Mesothelial cell of epicardium (in vitro differentiated cells): Measurements from ENCODE around the gene ATRN. TPM values are rescaled to one million over a fixed set of nuclear protein-coding genes. Genes with fewer than 3 reads are reported as not detected.

Source experiments
- DNase-seq, 2 experiments: peaks; one replicate each; pipeline ENCODE4 v3.0.0; 2021; ENCODE audit warnings: low spot score in 2 of 2; ENCODE audit not compliant: unreplicated experiment in 2 of 2
- H3K27ac Mint-ChIP-seq: 2 replicates; pipeline ENCODE4 v1.8.0; 2021; ENCODE audit warnings: mixed read lengths
- H3K27me3 Mint-ChIP-seq: 2 replicates; pipeline ENCODE4 v1.8.0; 2021; ENCODE audit warnings: low read depth, mixed read lengths
- H3K36me3 Mint-ChIP-seq: 2 replicates; pipeline ENCODE4 v1.8.0; 2021; ENCODE audit warnings: mixed read lengths
- H3K4me1 Mint-ChIP-seq: 2 replicates; pipeline ENCODE4 v1.8.0; 2021; ENCODE audit warnings: mixed read lengths
- H3K4me3 Mint-ChIP-seq: 2 replicates; pipeline ENCODE4 v1.8.0; 2021; ENCODE audit warnings: mild to moderate bottlenecking, moderate library complexity, mixed read lengths
- H3K9me3 Mint-ChIP-seq: 2 replicates; pipeline ENCODE4 v1.8.0; 2021; ENCODE audit warnings: mixed read lengths
- CTCF ChIP-seq: fragments of 200-600 bp; sonication (generic); IDR thresholded peaks from one replicate; pipeline ENCODE4 v1.5.0; 2021; ENCODE audit warnings: antibody characterized with exemption; ENCODE audit not compliant: unreplicated experiment
- total RNA-seq: library from RNA; stranded (reverse); gene quantifications from 3 replicates; pipeline ENCODE4 v1.2.1, GENCODE V29; 2021

The ATRN gene
- total RNA-seq, 1 donor from 2014 or later, result 47.5 TPM

- H3K27ac Mint-ChIP-seq, result no peak overlapping the region
- no peak for TF ChIP-seq CTCF
- no peak for DNase-seq
- no peaks in the 10 kb centered on the region for H3K9me3 Mint-ChIP-seq
- H3K36me3 Mint-ChIP-seq, result peaks cover 1% of the 10 kb centered on the region
- H3K4me3 Mint-ChIP-seq, result no peak overlapping the region
- H3K27me3 Mint-ChIP-seq, result peaks cover 41% of the 10 kb centered on the region
- peaks cover 13% of the 10 kb centered on the region for H3K4me1 Mint-ChIP-seq
These were observed 199.7 kb downstream of the ATRN start for GRCh38 chr20:3670511-3670910.

GRCh38 chr20:3670945-3671344 lies 200.1 kb downstream of the ATRN start:
- Mint-ChIP-seq H3K4me1 (peaks cover 11% of the 10 kb centered on the region), H3K27me3 (peaks cover 45% of the 10 kb centered on the region), H3K9me3 (no peaks in the 10 kb centered on the region), H3K36me3 (peaks cover 1% of the 10 kb centered on the region), H3K27ac (no peak overlapping the region), H3K4me3 (no peak overlapping the region)
- no peak for TF ChIP-seq CTCF
- no peak for DNase-seq

- Mint-ChIP-seq H3K27me3 (peaks cover 52% of the 10 kb centered on the region), H3K4me3 (no peak overlapping the region), H3K36me3 (peaks cover 1% of the 10 kb centered on the region), H3K27ac (no peak overlapping the region), H3K4me1 (peaks cover 8% of the 10 kb centered on the region), H3K9me3 (no peaks in the 10 kb centered on the region)
- TF ChIP-seq CTCF, result no peak
- DNase-seq, result no peak
These were observed 201.2 kb downstream of the ATRN start for GRCh38 chr20:3671986-3672546.

GRCh38 chr20:3672547-3673171 lies 201.8 kb downstream of the ATRN start:
- peaks cover 9% of the 10 kb centered on the region for H3K4me1 Mint-ChIP-seq
- no peaks in the 10 kb centered on the region for H3K9me3 Mint-ChIP-seq
- no peak overlapping the region for H3K27ac Mint-ChIP-seq
- peaks cover 52% of the 10 kb centered on the region for H3K27me3 Mint-ChIP-seq
- no peak for DNase-seq
- no peak for TF ChIP-seq CTCF
- H3K36me3 Mint-ChIP-seq, result peaks cover 1% of the 10 kb centered on the region
- no peak overlapping the region for H3K4me3 Mint-ChIP-seq

- Mint-ChIP-seq H3K4me1 (peaks cover 16% of the 10 kb centered on the region), H3K27me3 (peaks cover 52% of the 10 kb centered on the region), H3K36me3 (peaks cover 1% of the 10 kb centered on the region), H3K9me3 (no peaks in the 10 kb centered on the region), H3K4me3 (no peak overlapping the region), H3K27ac (no peak overlapping the region)
- TF ChIP-seq CTCF, result no peak
- DNase-seq, result no peak
These were observed 202.6 kb downstream of the ATRN start for GRCh38 chr20:3673221-3674070.
